Raji (cell line): ENCODE measurements around the gene GZMM.

Experiments
- POLR2A ChIP-seq: IDR thresholded peaks from 2 replicates; pipeline ENCODE4 v1.6.1; 2011; ENCODE audit warnings: low read depth, low read length, control low read depth; ENCODE audit not compliant: insufficient read depth

GZMM gene

DNA sequence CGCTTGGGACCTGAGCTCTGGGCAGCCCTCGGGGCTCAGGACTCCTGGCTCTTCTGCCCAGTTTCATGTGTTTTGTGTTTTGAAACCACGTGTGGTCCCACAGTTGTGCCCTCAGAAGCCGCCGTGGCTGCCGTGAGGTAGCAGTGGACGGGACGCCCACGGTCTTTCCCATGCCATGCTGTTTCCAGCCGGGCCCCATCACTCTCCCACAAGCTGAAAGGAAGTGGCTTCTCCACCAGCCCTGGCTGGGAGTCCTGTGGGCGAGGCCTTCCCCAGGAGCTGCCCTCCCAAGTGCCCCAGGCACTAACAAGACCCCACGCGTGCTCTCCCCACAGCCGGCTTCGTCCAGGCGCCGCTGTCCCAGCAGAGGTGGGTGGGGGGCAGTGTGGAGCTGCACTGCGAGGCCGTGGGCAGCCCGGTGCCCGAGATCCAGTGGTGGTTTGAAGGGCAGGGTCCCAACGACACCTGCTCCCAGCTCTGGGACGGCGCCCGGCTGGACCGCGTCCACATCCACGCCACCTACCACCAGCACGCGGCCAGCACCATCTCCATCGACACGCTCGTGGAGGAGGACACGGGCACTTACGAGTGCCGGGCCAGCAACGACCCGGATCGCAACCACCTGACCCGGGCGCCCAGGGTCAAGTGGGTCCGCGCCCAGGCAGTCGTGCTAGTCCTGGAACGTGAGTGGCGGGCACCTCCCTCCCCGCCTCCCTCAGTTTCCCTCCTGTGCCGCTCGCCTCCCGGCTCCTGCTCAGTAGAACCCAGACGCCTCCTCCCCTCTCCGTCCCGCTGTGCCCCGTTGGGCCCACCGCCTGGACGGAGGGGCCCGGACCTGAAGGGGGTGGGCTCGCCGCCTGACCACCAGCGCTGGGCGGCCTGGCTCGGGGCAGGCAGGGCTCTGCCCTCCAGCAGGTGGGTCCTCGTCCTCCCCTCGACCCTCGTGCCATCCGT, 33.9 kb downstream of the GZMM start:
- TF ChIP-seq POLR2A: no peak

DNA sequence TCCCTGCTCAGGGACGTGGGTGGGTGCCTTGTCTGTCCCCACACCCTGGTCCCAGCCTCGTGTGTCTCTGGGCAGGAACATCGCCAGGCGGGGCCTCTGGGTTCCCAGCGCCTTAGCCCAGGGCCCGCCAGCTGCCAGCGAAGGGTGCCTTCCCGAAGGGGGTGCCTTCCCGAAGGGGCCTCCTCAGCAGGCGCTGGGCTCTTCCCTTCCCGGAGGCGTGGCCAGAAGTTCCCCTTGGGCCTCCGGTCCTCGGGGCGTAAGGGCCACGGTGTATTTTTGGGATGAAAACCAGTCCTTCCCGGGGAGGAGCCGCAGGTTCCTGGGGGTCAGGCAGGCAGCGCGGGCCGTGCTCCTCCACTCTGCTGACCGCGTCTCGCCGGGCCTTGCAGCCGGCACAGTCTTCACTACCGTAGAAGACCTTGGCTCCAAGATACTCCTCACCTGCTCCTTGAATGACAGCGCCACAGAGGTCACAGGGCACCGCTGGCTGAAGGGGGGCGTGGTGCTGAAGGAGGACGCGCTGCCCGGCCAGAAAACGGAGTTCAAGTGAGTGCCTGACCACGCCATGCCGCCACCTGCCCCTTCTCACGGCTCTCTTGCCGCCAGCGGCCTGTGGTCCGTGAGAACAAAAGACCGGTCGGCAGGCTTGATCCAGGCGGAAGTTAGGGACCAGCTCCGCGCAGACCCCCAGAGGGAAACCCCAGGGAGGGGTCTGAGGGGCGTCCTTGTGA, 35.4 kb downstream of the GZMM start:
- TF ChIP-seq POLR2A: no peak

DNA sequence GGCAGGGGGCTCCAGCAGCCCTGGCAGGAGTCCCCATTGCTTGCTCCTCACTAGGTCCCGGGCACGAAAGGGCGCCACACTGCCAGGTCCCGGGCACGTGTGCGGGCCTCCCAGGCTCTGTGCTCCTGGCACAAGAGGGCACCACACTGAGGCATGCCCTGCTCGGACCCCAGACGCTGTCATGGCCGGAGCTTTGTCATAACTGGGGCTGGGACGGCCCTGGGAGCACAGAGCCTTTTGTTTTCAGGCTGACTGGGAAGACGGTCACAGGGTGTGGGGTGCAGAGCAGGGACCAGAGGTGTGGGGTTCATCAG, 35.9 kb downstream of the GZMM start:
- TF ChIP-seq POLR2A: no peak

DNA sequence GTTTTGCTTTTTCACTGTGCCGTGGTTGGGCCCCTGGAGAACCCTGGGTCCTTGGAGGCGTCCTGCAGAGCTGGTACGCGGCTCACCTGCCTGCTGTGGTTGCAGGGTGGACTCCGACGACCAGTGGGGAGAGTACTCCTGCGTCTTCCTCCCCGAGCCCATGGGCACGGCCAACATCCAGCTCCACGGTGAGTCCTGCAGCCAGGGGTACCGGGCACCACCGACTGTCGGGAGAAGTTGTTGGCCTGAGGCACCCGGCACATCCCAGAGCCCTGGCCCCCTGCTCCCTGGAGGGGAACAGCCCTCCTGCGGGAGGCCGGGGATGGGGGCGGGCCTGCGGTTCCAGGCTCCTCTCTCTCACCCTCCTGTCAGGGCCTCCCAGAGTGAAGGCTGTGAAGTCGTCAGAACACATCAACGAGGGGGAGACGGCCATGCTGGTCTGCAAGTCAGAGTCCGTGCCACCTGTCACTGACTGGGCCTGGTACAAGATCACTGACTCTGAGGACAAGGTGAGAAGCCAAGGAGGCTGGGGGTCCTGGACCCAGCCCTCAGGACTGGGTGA, 36.5 kb downstream of the GZMM start:
- TF ChIP-seq POLR2A: no peak

DNA sequence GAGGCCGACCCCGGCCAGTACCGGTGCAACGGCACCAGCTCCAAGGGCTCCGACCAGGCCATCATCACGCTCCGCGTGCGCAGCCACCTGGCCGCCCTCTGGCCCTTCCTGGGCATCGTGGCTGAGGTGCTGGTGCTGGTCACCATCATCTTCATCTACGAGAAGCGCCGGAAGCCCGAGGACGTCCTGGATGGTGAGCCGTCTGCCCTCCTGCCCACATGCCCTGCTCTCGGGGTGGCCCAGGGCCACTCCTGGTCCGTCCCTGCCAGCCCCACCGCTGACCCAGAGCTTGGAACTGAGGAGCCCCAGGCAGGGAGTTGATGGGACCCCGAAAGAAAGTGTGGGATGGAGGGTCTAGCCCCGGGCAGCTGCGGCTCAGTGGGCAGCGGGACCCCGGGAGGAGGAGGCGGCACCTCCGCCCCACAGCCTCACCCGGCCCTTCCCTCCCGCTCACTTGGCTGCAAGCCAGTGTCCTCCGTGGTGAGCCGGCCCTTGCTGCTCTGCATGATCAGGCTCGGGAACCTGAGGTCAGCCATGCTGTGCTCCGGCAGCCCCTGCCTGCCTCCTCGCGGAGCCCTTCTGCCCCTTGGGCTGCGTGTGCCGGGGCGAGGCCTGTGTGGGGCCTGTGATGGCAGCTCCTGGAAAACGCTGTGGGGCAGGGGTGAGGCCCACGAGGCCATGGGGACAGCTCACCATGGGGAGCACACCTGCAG, 37.7 kb downstream of the GZMM start:
- no peak for TF ChIP-seq POLR2A

DNA sequence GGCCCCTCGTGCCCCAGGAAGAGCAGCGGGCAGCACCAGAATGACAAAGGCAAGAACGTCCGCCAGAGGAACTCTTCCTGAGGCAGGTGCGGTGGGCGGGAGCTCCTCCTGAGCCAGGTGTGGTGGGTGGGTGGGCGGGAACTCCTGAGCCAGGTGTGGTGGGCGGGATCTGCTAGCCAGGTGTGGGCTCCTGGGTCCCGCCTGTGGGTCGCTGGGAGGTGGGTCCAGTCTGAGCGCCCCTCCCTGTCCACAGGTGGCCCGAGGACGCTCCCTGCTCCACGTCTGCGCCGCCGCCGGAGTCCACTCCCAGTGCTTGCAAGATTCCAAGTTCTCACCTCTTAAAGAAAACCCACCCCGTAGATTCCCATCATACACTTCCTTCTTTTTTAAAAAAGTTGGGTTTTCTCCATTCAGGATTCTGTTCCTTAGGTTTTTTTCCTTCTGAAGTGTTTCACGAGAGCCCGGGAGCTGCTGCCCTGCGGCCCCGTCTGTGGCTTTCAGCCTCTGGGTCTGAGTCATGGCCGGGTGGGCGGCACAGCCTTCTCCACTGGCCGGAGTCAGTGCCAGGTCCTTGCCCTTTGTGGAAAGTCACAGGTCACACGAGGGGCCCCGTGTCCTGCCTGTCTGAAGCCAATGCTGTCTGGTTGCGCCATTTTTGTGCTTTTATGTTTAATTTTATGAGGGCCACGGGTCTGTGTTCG, 38.8 kb downstream of the GZMM start:
- TF ChIP-seq POLR2A: no peak

DNA sequence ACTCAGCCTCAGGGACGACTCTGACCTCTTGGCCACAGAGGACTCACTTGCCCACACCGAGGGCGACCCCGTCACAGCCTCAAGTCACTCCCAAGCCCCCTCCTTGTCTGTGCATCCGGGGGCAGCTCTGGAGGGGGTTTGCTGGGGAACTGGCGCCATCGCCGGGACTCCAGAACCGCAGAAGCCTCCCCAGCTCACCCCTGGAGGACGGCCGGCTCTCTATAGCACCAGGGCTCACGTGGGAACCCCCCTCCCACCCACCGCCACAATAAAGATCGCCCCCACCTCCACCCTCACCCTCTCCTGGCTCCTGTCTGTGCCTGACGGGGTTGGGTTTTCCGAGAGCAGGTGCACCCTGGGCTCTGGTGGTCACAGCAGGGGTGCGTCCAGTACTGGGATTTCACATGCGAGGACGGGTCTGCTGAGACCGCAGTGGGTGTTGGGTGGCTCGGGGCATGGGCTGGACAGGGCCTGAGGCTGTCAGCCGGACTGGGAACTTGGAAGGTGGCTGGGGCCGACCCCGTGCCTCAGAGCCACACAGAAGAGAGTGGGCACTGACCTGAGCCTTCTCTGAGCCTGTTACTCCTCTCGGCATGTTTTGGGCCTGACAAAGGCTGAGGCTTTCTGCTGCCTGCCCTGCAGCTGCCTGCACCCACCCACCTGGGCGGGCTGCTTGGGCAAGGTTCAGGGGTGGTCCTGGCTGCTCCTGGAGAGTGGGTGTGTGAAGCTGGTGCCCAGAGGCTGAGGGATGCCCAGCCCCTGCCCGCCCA, 39.5 kb downstream of the GZMM start:
- no peak for TF ChIP-seq POLR2A

DNA sequence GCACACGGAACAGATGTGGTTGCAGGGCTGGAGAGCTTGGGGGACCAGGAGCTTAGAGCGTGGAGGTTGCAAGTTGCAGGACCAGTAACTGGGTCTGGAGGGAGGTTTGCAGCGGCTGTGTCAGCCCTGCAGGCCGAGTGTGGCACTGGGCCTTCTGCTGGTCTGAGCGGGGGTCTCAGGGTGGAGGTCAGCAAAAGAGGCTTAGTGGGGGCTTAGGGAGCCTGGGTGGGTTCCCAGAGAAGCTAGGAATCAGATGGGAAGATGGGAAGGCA, 40.1 kb downstream of the GZMM start:
- TF ChIP-seq POLR2A: no peak

DNA sequence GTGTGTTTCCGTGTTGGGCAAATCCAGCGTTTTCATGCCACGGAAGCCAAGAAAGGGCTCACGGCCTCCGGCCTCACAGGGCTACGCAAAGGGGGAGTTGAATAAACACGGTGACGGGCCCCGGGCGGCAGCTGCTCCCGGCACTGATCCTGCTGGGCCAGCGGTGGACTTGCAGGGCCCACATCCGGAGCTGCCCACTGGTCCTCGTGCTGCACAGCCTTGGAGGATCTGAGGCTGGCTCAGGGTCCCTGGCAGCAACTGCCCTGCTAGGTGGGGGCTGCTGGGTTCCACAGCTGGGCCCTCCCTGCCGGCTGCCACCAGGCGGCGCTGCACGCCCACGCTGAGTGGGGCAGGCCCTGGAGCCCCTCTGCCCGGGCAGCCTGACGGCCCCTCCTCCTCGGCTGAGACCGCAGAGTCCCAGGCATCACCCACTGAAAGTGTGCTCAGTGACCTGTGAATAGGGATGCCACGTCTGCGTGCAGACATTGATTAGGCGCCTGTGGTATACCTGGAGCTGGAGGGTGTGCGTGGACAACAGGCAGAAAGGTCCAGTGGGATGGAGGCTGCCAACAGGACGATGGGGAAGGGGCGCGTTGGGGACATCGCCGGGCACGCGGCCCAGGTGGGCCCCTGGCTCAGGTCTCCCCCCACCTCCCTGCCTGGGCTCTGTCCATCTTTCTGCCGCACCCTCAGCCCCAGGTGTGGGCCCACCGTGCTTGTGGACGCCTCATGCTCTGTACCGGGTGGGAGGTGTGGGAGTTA, 40.6 kb downstream of the GZMM start:
- TF ChIP-seq POLR2A: peak; percentile 17; the same call in 1 of the 2 replicates

DNA sequence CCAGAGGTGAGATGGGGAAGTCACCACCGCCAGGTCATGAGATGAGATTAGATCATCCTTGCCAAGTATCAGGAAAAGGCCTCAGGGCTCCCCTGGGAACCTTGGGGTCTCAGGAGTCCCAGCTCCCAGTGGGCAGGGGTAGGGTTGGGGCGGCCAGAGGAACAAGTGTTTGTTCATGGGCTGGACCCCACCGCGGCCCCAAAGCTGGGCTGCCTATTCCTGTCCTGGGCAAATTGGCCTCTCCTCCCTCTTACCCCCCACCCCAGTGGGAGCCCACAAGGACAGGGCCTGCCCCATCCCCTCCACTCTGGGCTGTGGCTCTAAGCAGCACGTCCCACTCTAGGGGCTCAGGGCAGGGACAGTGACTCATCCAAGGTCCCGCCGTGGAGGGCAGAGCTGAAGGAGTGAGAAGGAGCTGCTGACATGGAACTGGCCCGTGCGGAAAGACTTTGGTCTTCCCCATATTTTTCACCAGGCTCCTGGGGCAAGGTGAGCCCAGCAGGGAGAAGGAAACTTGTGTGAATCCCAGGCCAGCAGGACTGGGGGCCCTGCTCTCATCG, 41.8 kb downstream of the GZMM start:
- TF ChIP-seq POLR2A: no peak

DNA sequence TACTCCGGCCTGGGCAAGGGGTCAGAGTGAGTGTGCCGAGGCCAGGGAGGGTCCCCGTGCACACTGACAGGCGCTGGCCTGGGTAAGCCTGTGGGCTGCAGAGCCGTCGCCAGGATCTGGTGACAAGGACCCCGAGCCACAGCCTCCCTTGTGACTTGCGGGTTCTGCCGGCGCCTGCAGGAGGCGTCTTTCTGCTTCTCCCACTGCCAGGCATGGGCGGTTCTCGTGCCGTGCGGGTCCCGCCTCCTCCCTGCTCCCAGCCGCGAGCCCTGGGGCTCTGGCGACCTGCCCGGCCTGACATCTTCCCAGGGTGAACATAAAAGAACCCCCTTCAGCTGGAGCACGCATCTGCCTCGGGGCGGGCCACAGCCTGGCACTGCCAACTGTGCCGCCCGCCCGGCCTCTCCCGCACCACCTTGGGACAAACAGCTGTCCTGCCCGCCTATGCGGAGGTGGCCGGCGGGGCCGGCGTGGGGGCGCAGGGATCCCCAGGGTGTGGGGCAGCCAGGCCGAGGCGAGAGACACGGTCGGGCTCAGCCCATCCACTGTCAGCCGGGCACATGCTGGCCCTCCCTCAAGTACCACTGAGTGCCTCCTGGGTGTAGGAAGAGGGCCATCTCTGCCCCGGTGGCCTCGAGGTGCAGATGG, 44.4 kb downstream of the GZMM start:
- no peak for TF ChIP-seq POLR2A

DNA sequence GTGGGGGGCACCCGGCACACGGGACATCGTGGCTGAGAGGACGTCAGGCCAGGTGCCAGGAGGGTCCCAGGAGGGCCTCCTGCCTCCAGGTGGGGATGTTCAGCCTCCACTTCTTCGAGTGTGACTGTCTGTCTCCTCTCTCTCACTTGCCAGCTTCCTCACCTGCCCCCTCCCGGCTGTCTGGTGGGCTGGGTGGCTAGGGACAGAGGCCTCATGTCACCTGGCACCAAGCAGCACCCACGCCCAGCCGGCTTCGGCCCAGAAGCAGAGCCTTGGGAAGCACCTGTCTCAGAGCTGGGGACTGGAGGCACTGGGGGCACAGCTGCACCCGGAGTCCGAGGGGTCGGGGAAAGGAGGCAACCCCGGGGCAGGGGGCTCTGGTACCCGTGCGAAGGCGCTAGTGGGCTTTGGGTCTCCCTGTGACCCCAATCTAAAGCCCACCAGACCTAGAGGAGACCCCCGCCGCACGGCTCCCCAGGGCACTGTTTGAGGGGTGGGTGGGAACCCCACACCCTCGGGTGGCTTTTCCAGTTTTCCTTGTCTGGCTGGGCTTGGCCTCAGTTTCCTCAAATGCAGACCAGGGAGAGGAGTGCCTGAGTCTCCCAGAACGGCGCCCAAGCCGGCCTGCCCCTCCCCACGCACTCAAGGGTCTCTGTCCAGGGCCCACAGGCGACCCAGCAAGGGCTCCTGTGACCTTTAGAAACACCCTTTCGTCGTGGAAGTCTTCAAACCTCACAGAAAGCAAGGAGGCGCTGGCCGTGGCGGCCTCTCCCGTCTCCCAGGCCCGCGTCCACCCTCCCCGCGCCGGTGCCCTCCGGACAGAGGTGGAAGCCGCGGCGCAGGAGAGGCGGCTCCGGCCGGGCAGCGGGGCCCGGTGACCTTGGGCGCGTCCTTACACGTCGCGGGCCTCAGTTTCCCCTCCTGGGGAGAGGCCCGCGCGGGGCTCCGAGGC, 45.2 kb downstream of the GZMM start:
- TF ChIP-seq POLR2A: no peak
